Hepatocyte (in vitro differentiated cells): ENCODE measurements around the gene HACD2.

ENCODE experiments used
- EZH2 ChIP-seq: fragments of 200-600 bp; sonication (generic); IDR thresholded peaks from 2 replicates; pipeline ENCODE4 v1.6.1; 2016; ENCODE audit warnings: antibody characterized with exemption, mild to moderate bottlenecking, borderline replicate concordance
- TF ChIP-seq, protein P1 (sequence below): fragments of 200-600 bp; sonication (generic); IDR thresholded peaks from 2 replicates; pipeline ENCODE4 v1.5.1; 2016; ENCODE audit warnings: antibody characterized with exemption, mild to moderate bottlenecking; ENCODE audit not compliant: poor library complexity

GRCh38 chr3:123559040-123559861, 25.6 kb downstream of the HACD2 start:
- TF ChIP-seq EZH2, result no peak
- TF ChIP-seq, protein P1, sequence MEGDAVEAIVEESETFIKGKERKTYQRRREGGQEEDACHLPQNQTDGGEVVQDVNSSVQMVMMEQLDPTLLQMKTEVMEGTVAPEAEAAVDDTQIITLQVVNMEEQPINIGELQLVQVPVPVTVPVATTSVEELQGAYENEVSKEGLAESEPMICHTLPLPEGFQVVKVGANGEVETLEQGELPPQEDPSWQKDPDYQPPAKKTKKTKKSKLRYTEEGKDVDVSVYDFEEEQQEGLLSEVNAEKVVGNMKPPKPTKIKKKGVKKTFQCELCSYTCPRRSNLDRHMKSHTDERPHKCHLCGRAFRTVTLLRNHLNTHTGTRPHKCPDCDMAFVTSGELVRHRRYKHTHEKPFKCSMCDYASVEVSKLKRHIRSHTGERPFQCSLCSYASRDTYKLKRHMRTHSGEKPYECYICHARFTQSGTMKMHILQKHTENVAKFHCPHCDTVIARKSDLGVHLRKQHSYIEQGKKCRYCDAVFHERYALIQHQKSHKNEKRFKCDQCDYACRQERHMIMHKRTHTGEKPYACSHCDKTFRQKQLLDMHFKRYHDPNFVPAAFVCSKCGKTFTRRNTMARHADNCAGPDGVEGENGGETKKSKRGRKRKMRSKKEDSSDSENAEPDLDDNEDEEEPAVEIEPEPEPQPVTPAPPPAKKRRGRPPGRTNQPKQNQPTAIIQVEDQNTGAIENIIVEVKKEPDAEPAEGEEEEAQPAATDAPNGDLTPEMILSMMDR, result peak; percentile 74
